ENCODE data around the gene RALB.
A peak's percentile ranks its signal among the peaks of the same experiment; 100 is the strongest.
"Not testable (repeated sequence)": the region's sequence is repeated elsewhere in the genome, so short reads cannot be mapped to it uniquely, and the experiment has no call there.

RALB gene

GRCh38 chr2:120298173-120298835 is 45.7 kb downstream of the RALB start:
- no peak for DNase-seq

- no peak for DNase-seq
Measured at GRCh38 chr2:120299004-120299403, 46.4 kb downstream of the RALB start.

GRCh38 chr2:120299561-120299960 is 46.9 kb downstream of the RALB start:
- DNase-seq = no peak

- DNase-seq = no peak
Measured at GRCh38 chr2:120300385-120300784, 47.7 kb downstream of the RALB start.

- no peak for DNase-seq
Measured at GRCh38 chr2:120301284-120301683, 48.6 kb downstream of the RALB start.

GRCh38 chr2:120302301-120302700 is 49.6 kb downstream of the RALB start:
- DNase-seq = no peak

- DNase-seq = no peak
Measured at GRCh38 chr2:120303177-120303576, 50.5 kb downstream of the RALB start.

GRCh38 chr2:120305296-120305695 is 52.6 kb downstream of the RALB start:
- DNase-seq = no peak

- no peak for DNase-seq
Measured at GRCh38 chr2:120305937-120306490, 53.4 kb downstream of the RALB start.

GRCh38 chr2:120307482-120307881 is 54.8 kb downstream of the RALB start:
- no peak for DNase-seq

- DNase-seq = no peak
Measured at GRCh38 chr2:120308038-120308910, 55.6 kb downstream of the RALB start.

GRCh38 chr2:120310136-120310535 is 57.5 kb downstream of the RALB start:
- DNase-seq = no peak

- DNase-seq = not testable (repeated sequence)
Measured at GRCh38 chr2:120310841-120311240, 58.2 kb downstream of the RALB start.

GRCh38 chr2:120312076-120312475 is 59.4 kb downstream of the RALB start:
- no peak for DNase-seq

- peak; percentile 66 to 72 for DNase-seq
Measured at GRCh38 chr2:120312860-120313694, 60.4 kb downstream of the RALB start.

GRCh38 chr2:120313695-120314615 is 61.3 kb downstream of the RALB start:
- DNase-seq = no peak

GRCh38 chr2:120314690-120315366 is 62.2 kb downstream of the RALB start:
- DNase-seq = peak in 1 of 2 donors; percentile 6

- DNase-seq = no peak
Measured at GRCh38 chr2:120315367-120316033, 62.8 kb downstream of the RALB start.

GRCh38 chr2:120316071-120316470 is 63.4 kb downstream of the RALB start:
- no peak for DNase-seq

- DNase-seq = no peak
Measured at GRCh38 chr2:120316528-120317179, 64.0 kb downstream of the RALB start.

Measured in inflammatory macrophage (primary cell).